Activated gamma-delta T cell treated with anti-CD3 and anti-CD28 coated beads, Interleukin-2, amount 50 U/mL, for 16 hours (primary cell): Measurements from ENCODE around the gene CNN2.

Experiments
- DNase-seq: peaks from one replicate; pipeline ENCODE4 v3.0.0-alpha.2; 2020; ENCODE audit warnings: low read depth

The CNN2 gene

DNA sequence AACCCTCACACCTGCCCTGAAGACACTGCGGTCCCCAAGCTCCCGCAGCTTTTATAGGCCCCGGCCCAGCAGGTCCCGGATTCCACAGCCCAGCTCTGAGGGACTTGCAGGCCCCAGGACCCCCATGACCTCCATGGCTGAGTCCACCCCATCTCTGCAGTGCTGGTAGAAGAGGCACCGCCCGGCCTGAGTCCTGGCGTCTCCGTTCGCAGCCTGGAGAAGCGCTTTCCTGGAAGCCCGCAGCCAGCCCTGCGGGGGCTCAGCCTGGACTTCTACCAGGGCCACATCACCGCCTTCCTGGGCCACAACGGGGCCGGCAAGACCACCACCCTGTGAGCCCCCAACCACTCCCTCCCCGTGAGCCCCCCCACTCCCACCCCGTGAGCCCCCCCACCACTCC is 22.7 kb downstream of the CNN2 start:
- DNase-seq = no peak

GRCh38 chr19:1049800-1050199 is 23.4 kb downstream of the CNN2 start:
- no peak for DNase-seq

GRCh38 chr19:1050989-1051788 is 24.8 kb downstream of the CNN2 start:
- no peak for DNase-seq

DNA sequence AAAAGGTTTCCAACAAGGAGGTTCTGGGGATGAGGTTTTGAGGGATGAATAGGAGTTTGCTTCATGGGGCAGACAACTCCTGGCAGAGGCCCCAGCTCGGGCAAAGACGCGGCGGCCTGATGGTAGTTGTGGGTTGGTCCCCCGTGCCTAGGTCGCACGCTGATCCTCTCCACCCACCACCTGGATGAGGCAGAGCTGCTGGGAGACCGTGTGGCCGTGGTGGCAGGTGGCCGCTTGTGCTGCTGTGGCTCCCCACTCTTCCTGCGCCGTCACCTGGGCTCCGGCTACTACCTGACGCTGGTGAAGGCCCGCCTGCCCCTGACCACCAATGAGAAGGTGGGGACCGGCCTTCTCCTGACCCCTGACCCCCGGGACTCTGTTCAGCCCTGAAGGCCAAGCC is 25.4 kb downstream of the CNN2 start:
- no peak for DNase-seq

DNA sequence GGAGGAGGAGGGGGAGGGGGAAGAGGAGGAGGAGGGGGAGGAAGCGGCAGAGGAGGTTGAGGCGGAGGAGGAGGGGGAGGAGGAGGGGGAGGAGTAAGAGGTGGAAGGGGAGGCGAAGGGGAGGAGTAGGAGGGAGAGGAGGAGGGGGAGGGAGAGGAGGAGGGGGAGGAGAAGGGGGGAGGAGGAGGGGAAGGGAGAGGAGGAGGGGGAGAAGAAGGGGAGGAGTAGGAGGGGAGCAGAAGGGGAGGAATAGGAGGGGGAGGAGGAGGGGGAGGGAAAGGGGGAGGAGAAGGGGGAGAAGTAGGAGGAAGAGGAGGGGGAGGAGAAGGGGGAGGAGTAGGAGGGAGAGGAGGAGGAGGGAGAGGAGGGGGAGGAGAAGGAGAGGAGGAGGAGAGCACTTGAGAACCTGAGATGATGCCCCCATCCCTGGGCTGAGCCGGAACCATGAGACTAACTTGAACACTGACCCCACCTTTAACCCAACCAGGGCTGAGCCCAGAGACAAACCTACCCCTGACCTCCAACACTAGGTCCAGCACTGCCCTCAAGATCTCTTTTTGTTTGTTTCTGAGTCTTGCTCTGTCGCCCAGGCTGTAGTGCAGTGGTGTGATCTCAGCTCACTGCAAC is 26.1 kb downstream of the CNN2 start:
- DNase-seq = no peak

GRCh38 chr19:1053176-1054101 is 27.0 kb downstream of the CNN2 start:
- DNase-seq = no peak

- no peak for DNase-seq
Measured at GRCh38 chr19:1054102-1055027, 28.0 kb downstream of the CNN2 start.

DNA sequence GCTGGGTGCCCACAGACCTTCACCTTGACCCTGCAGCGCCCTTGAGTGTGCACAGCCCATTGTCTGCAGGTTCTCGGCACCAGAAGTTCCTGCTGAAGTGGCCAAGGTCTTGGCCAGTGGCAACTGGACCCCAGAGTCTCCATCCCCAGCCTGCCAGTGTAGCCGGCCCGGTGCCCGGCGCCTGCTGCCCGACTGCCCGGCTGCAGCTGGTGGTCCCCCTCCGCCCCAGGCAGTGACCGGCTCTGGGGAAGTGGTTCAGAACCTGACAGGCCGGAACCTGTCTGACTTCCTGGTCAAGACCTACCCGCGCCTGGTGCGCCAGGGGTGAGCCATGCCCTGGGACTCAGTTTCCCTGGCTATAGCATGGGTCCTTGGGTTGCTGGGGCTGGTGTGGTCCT is 28.6 kb downstream of the CNN2 start:
- no peak for DNase-seq

DNA sequence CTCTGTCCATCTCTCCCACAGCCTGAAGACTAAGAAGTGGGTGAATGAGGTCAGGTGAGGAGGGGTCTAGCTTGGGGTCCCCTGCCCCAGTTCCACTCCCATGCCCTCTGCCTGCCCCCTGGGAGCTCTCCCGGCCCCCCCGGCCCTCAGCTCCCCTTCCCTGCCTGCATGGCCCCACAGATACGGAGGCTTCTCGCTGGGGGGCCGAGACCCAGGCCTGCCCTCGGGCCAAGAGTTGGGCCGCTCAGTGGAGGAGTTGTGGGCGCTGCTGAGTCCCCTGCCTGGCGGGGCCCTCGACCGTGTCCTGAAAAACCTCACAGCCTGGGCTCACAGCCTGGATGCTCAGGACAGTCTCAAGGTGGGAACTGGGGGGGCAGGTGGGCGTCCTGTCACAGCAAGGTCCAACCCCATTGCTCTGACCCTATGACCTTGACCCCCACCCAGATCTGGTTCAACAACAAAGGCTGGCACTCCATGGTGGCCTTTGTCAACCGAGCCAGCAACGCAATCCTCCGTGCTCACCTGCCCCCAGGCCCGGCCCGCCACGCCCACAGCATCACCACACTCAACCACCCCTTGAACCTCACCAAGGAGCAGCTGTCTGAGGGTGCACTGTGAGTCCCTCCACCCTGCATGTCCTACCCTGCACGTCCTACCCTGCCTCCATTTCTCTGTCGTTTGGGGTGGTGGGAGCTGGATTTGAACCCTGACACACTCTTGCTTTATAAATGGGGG is 29.6 kb downstream of the CNN2 start:
- no peak for DNase-seq

DNA sequence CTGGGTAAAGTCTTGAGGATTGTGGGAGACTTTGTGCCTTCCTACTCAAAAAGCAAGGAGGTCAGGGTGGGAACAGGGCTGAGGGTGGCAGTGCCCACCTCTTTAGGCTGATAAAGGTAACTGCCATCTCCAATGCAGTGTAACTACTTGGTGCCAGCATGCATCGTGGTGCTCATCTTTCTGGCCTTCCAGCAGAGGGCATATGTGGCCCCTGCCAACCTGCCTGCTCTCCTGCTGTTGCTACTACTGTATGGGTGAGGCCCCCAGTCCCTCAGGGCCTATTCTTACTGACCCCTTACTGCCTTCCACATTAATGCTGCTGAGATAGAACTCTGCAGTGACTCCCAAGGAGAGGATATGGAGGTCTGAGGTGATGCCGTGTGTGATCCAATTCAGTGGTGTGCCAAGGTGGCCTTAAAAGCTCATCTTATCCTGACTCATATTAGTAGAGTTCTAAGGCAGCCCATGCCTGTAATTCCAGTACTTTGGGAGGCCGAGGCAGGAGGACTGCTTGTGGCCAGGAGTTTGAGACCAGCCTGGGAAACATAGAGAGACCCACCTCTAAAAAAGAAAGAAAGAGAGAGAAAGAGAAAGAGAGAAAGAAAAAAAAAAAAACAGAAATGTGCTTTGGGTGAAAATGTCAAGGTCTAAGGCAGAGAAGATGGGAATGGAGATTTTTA is 30.9 kb downstream of the CNN2 start:
- no peak for DNase-seq

DNA sequence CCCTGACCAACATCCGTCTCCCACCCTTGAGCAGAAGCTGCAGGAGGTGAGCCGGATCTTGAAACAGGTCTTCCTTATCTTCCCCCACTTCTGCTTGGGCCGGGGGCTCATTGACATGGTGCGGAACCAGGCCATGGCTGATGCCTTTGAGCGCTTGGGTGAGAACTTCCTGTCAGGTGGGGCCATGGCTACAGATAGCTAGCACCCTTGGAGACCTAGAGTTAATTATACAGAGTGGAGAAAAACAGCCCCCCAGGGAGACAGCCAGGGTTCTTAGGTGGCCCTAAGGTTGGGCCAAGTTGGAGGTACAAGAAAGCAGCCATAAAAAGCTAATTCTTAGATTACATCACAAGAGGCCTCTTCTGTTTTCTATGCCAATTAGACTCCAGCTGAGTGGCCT is 31.7 kb downstream of the CNN2 start:
- DNase-seq = no peak

GRCh38 chr19:1060689-1061088 is 34.3 kb downstream of the CNN2 start:
- DNase-seq = no peak

GRCh38 chr19:1061987-1062386 is 35.6 kb downstream of the CNN2 start:
- DNase-seq = no peak

GRCh38 chr19:1062387-1063029 is 36.1 kb downstream of the CNN2 start:
- no peak for DNase-seq

GRCh38 chr19:1063030-1063908 is 36.9 kb downstream of the CNN2 start:
- no peak for DNase-seq

- no peak for DNase-seq
Measured at GRCh38 chr19:1063909-1064660, 37.7 kb downstream of the CNN2 start.

- DNase-seq = no peak
Measured at GRCh38 chr19:1064661-1065605, 38.5 kb downstream of the CNN2 start.
